Ectodermal cell (in vitro differentiated cells): ENCODE data around the gene POLE4.

Experiments
- H3K27ac ChIP-seq: 2 replicates; pipeline ENCODE4 v1.7.0; 2013; ENCODE audit warnings: mild to moderate bottlenecking, low read depth, low read length; ENCODE audit not compliant: insufficient read depth, poor library complexity, severe bottlenecking
- H3K27me3 ChIP-seq: 2 replicates; pipeline ENCODE4 v1.7.0; 2013; ENCODE audit warnings: mild to moderate bottlenecking, low read length; ENCODE audit not compliant: insufficient read depth, control insufficient read depth, poor library complexity, severe bottlenecking
- H3K36me3 ChIP-seq: one replicate; pipeline ENCODE4 v1.7.0; 2013; ENCODE audit warnings: low read length; ENCODE audit not compliant: control insufficient read depth, insufficient read depth
- H3K4me1 ChIP-seq: one replicate; pipeline ENCODE4 v1.7.0; 2013; ENCODE audit warnings: low read length; ENCODE audit not compliant: control insufficient read depth, insufficient read depth
- H3K4me3 ChIP-seq: 2 replicates; pipeline ENCODE4 v1.7.0; 2013; ENCODE audit warnings: low read depth, low read length, control low read depth; ENCODE audit not compliant: insufficient read depth
- H3K9me3 ChIP-seq: 2 replicates; pipeline ENCODE4 v1.7.0; 2013; ENCODE audit warnings: mild to moderate bottlenecking, low read length, moderate library complexity; ENCODE audit not compliant: control insufficient read depth
- WGBS, 2 experiments: methylation state at CpG; one replicate each; pipeline ENCODE4 v1.1.7; 2013; ENCODE audit warnings: missing lambda C conversion rate in 2 of 2; 5-methylcytosine and 5-hydroxymethylcytosine counted together

Gene POLE4

GRCh38 chr2:74953796-74954499 lies 4.5 kb upstream of the POLE4 start:
- no peak overlapping the region for H3K27ac ChIP-seq
- no peaks in the 10 kb centered on the region for H3K4me1 ChIP-seq
- no peak overlapping the region for H3K4me3 ChIP-seq
- H3K27me3 ChIP-seq, result no peaks in the 10 kb centered on the region
- H3K36me3 ChIP-seq, result no peaks in the 10 kb centered on the region
- no peaks in the 10 kb centered on the region for H3K9me3 ChIP-seq
- WGBS, 2 experiments, result 92 to 94% methylated on average over 10 of the region's 10 CpGs

- Histone ChIP-seq H3K9me3 (no peaks in the 10 kb centered on the region), H3K36me3 (no peaks in the 10 kb centered on the region), H3K27me3 (no peaks in the 10 kb centered on the region), H3K4me3 (no peak overlapping the region), H3K4me1 (no peaks in the 10 kb centered on the region), H3K27ac (no peak overlapping the region)
- WGBS, 2 experiments, result 91 to 94% methylated on average over 4 of the region's 4 CpGs
Observed at GRCh38 chr2:74954500-74954874, 4.0 kb upstream of the POLE4 start.

GRCh38 chr2:74957886-74958273 lies 563 bp upstream of the POLE4 start:
- no peak overlapping the region for H3K27ac ChIP-seq
- H3K9me3 ChIP-seq, result no peaks in the 10 kb centered on the region
- H3K36me3 ChIP-seq, result no peaks in the 10 kb centered on the region
- WGBS, 2 experiments, result 87 to 88% methylated on average over 3 of the region's 4 CpGs
- H3K4me1 ChIP-seq, result no peaks in the 10 kb centered on the region
- no peaks in the 10 kb centered on the region for H3K27me3 ChIP-seq
- H3K4me3 ChIP-seq, result peak overlapping the region; percentile 62

- Histone ChIP-seq H3K36me3 (no peaks in the 10 kb centered on the region), H3K27me3 (no peaks in the 10 kb centered on the region), H3K9me3 (no peaks in the 10 kb centered on the region), H3K4me1 (no peaks in the 10 kb centered on the region), H3K4me3 (peak overlapping the region; percentile 62), H3K27ac (no peak overlapping the region)
- 88 to 92% methylated on average over 10 of the region's 10 CpGs for WGBS, 2 experiments
Observed at GRCh38 chr2:74959106-74959751, 786 bp downstream of the POLE4 start.

- 100% methylated on average over 1 of the region's 1 CpG for WGBS, 2 experiments
- Histone ChIP-seq H3K36me3 (no peaks in the 10 kb centered on the region), H3K27ac (no peak overlapping the region), H3K27me3 (no peaks in the 10 kb centered on the region), H3K4me3 (no peak overlapping the region), H3K4me1 (no peaks in the 10 kb centered on the region), H3K9me3 (no peaks in the 10 kb centered on the region)
Observed at GRCh38 chr2:74966887-74967286, 8.4 kb downstream of the POLE4 start.

- Histone ChIP-seq H3K9me3 (no peaks in the 10 kb centered on the region), H3K4me3 (no peak overlapping the region), H3K27ac (no peak overlapping the region), H3K4me1 (no peaks in the 10 kb centered on the region), H3K36me3 (no peaks in the 10 kb centered on the region), H3K27me3 (no peaks in the 10 kb centered on the region)
- WGBS, 2 experiments, result 94 to 97% methylated on average over 7 of the region's 7 CpGs
Observed at GRCh38 chr2:74975016-74975415, 16.6 kb downstream of the POLE4 start.

- Histone ChIP-seq H3K9me3 (no peaks in the 10 kb centered on the region), H3K4me3 (no peak overlapping the region), H3K27me3 (no peaks in the 10 kb centered on the region), H3K36me3 (no peaks in the 10 kb centered on the region), H3K27ac (no peak overlapping the region), H3K4me1 (no peaks in the 10 kb centered on the region)
Observed at GRCh38 chr2:74979844-74980243, 21.4 kb downstream of the POLE4 start.

- Histone ChIP-seq H3K9me3 (no peaks in the 10 kb centered on the region), H3K4me3 (no peak overlapping the region)
- 90 to 91% methylated on average over 2 to 3 of the region's 3 CpGs for WGBS, 2 experiments
Observed at GRCh38 chr2:74982577-74982976, 24.1 kb downstream of the POLE4 start.

GRCh38 chr2:74983631-74984392 lies 25.4 kb downstream of the POLE4 start:
- 89 to 96% methylated on average over 5 of the region's 5 CpGs for WGBS, 2 experiments

More at GRCh38 chr2:74982577-74982976, 24.1 kb downstream of the POLE4 start:
- Histone ChIP-seq H3K36me3 (no peaks in the 10 kb centered on the region), H3K4me1 (no peaks in the 10 kb centered on the region), H3K27ac (no peak overlapping the region), H3K27me3 (no peaks in the 10 kb centered on the region)

GRCh38 chr2:74984947-74985637 lies 26.6 kb downstream of the POLE4 start:
- H3K27me3 ChIP-seq, result no peaks in the 10 kb centered on the region
- no peak overlapping the region for H3K4me3 ChIP-seq
- WGBS, 2 experiments, result 72 to 76% methylated on average over 3 of the region's 3 CpGs
- no peak overlapping the region for H3K27ac ChIP-seq
- H3K4me1 ChIP-seq, result no peaks in the 10 kb centered on the region
- no peaks in the 10 kb centered on the region for H3K9me3 ChIP-seq
- no peaks in the 10 kb centered on the region for H3K36me3 ChIP-seq

More at GRCh38 chr2:74983631-74984392, 25.4 kb downstream of the POLE4 start:
- Histone ChIP-seq H3K27me3 (no peaks in the 10 kb centered on the region), H3K36me3 (no peaks in the 10 kb centered on the region), H3K4me3 (no peak overlapping the region), H3K9me3 (no peaks in the 10 kb centered on the region), H3K27ac (no peak overlapping the region), H3K4me1 (no peaks in the 10 kb centered on the region)
